H1 (cell line): ENCODE measurements around the gene LHFPL3. TPM values are rescaled to one million over a fixed set of nuclear protein-coding genes. Genes with fewer than 3 reads are reported as not detected.

ENCODE experiments used
- CTCF ChIA-PET: fragments of 300-600 bp; sonication (Branson Sonifier 250); formaldehyde crosslinking; loops from one replicate; lab custom pipeline; 2021; ENCODE audit not compliant: partially characterized antibody; lab: Charles Lee
- POLR2A ChIA-PET: fragments of 300-600 bp; sonication (Branson Sonifier 250); formaldehyde crosslinking; loops from one replicate; lab custom pipeline; 2021; ENCODE audit warnings: inconsistent platforms; ENCODE audit not compliant: partially characterized antibody; lab: Charles Lee
- DNase-seq, 2 experiments: peaks; one replicate each; pipeline versions ENCODE4 v3.0.0 to v3.0.0-alpha.2; 2010 to 2022; ENCODE audit warnings: low spot score in 2 of 2, low read depth in 1 of 2, mixed read lengths in 1 of 2
- FAIRE-seq: peaks from 2 replicates; lab custom pipeline; 2011; peaks lifted over from hg19 to GRCh38; lab: Jason Lieb, UNC
- H2AFZ ChIP-seq: 2 replicates; pipeline ENCODE4 v1.8.1; 2012; ENCODE audit warnings: low read length, inconsistent platforms
- H2AK5ac ChIP-seq: 2 replicates; pipeline ENCODE4 v1.6.1; 2013; ENCODE audit warnings: low read depth, low read length
- H2BK120ac ChIP-seq: replicated peaks from 2 replicates; pipeline ENCODE3; 2013; ENCODE audit warnings: low read depth, low read length, inconsistent platforms
- H2BK12ac ChIP-seq: 2 replicates; pipeline ENCODE4 v1.6.1; 2013; ENCODE audit warnings: low read depth, low read length
- H2BK15ac ChIP-seq: 2 replicates; pipeline ENCODE4 v1.6.1; 2013; ENCODE audit warnings: low read length
- H2BK20ac ChIP-seq: 2 replicates; pipeline ENCODE4 v1.6.1; 2013; ENCODE audit warnings: low read length
- H2BK5ac ChIP-seq: 2 replicates; pipeline ENCODE4 v1.6.1; 2013; ENCODE audit warnings: low read depth, low read length
- H3K14ac ChIP-seq: 2 replicates; pipeline ENCODE4 v1.6.1; 2013; ENCODE audit warnings: inconsistent platforms; ENCODE audit not compliant: insufficient read length
- H3K18ac ChIP-seq: 2 replicates; pipeline ENCODE4 v1.6.1; 2013; ENCODE audit warnings: low read length; ENCODE audit errors: extremely low read depth
- H3K23ac ChIP-seq: 2 replicates; pipeline ENCODE4 v1.6.1; 2013; ENCODE audit warnings: inconsistent platforms; ENCODE audit not compliant: insufficient read length
- H3K23me2 ChIP-seq: 2 replicates; pipeline ENCODE4 v1.6.1; 2013; ENCODE audit warnings: low read depth, low read length
- H3K27ac ChIP-seq: 2 replicates; pipeline ENCODE4 v1.6.1; 2011; ENCODE audit warnings: low read depth, low read length, inconsistent platforms
- H3K27me3 ChIP-seq, 4 experiments: replicated peaks in 1 of 4; 1 replicate in 1 of 4; 2 replicates in 3 of 4; pipeline versions ENCODE4 v1.6.1 to v1.8.1; 2011 to 2013; ENCODE audit warnings: low read length in 3 of 4, mild to moderate bottlenecking in 3 of 4, inconsistent platforms in 2 of 4, mixed read lengths in 2 of 4, moderate library complexity in 1 of 4; ENCODE audit not compliant: control insufficient read depth in 3 of 4, insufficient read depth in 3 of 4; ENCODE audit errors: extremely low read depth in 1 of 4
- H3K36me3 ChIP-seq, 4 experiments: 2 replicates each; pipeline versions ENCODE4 v1.6.1 to v1.8.1; 2011 to 2013; ENCODE audit warnings: mild to moderate bottlenecking in 4 of 4, low read length in 3 of 4, moderate library complexity in 2 of 4, control low read depth in 1 of 4, inconsistent platforms in 1 of 4; ENCODE audit not compliant: insufficient read depth in 4 of 4, control insufficient read depth in 2 of 4
- H3K4ac ChIP-seq: replicated peaks from 2 replicates; pipeline ENCODE3; 2013; ENCODE audit warnings: low read length, low read depth, mixed read lengths, inconsistent platforms; ENCODE audit not compliant: insufficient read length
- H3K4me1 ChIP-seq, 4 experiments: replicated peaks in 1 of 4; 1 replicate in 1 of 4; 2 replicates in 3 of 4; pipeline versions ENCODE4 v1.6.1 to v1.8.1; 2011 to 2013; ENCODE audit warnings: low read length in 3 of 4, inconsistent platforms in 2 of 4, mixed read lengths in 1 of 4; ENCODE audit not compliant: insufficient read depth in 4 of 4, control insufficient read depth in 3 of 4
- H3K4me2 ChIP-seq, 2 experiments: 2 replicates each; pipeline versions ENCODE4 v1.6.1 to v1.8.1; 2011 to 2013; ENCODE audit warnings: low read depth in 2 of 2, low read length in 2 of 2, control low read depth in 1 of 2, inconsistent platforms in 1 of 2, mild to moderate bottlenecking in 1 of 2; ENCODE audit not compliant: insufficient read depth in 1 of 2
- H3K4me3 ChIP-seq, 4 experiments: fragments of 200-600, 300-600 bp in 1 of 4; sonication (generic), shearing (Covaris generic), sonication (Bioruptor Twin) in 1 of 4; 2 replicates each; pipeline versions ENCODE4 v1.5.1 to v1.8.1; 2011 to 2016; ENCODE audit warnings: low read length in 4 of 4, low read depth in 3 of 4, control low read depth in 2 of 4, inconsistent platforms in 2 of 4, mild to moderate bottlenecking in 2 of 4, mixed read lengths in 1 of 4, moderate library complexity in 1 of 4; ENCODE audit not compliant: insufficient read depth in 2 of 4; ENCODE audit errors: extremely low read depth in 1 of 4
- H3K56ac ChIP-seq: replicated peaks from 2 replicates; pipeline ENCODE3; 2013; ENCODE audit warnings: low read depth, mild to moderate bottlenecking, mixed read lengths, low read length, inconsistent platforms; ENCODE audit not compliant: insufficient read length
- H3K79me1 ChIP-seq: 2 replicates; pipeline ENCODE4 v1.6.1; 2013; ENCODE audit warnings: low read depth, low read length, control low read depth
- H3K79me2 ChIP-seq, 2 experiments: 2 replicates each; pipeline versions ENCODE4 v1.6.1 to v1.8.1; 2012 to 2013; ENCODE audit warnings: low read length in 2 of 2, mild to moderate bottlenecking in 2 of 2, inconsistent platforms in 1 of 2; ENCODE audit not compliant: insufficient read depth in 2 of 2, control insufficient read depth in 1 of 2
- H3K9ac ChIP-seq, 4 experiments: replicated peaks in 1 of 4; 1 replicate in 1 of 4; 2 replicates in 3 of 4; pipeline versions ENCODE4 v1.6.1 to v1.8.1; 2011 to 2013; ENCODE audit warnings: low read depth in 3 of 4, low read length in 3 of 4, control low read depth in 2 of 4, mild to moderate bottlenecking in 2 of 4, moderate library complexity in 2 of 4, inconsistent platforms in 1 of 4; ENCODE audit errors: extremely low read depth in 1 of 4
- H3K9me3 ChIP-seq, 2 experiments: 2 replicates each; pipeline versions ENCODE4 v1.6.1 to v1.8.1; 2012 to 2013; ENCODE audit warnings: mild to moderate bottlenecking in 2 of 2, moderate library complexity in 2 of 2, control low read depth in 1 of 2, inconsistent platforms in 1 of 2, low read depth in 1 of 2, low read length in 1 of 2, mixed read lengths in 1 of 2; ENCODE audit not compliant: insufficient read depth in 2 of 2
- H4K20me1 ChIP-seq, 2 experiments: replicated peaks in 1 of 2; 2 replicates each; pipeline versions ENCODE3 to v1.8.1; 2011 to 2013; ENCODE audit warnings: inconsistent platforms in 2 of 2, low read length in 2 of 2, mild to moderate bottlenecking in 1 of 2; ENCODE audit not compliant: insufficient read depth in 2 of 2, control insufficient read depth in 1 of 2
- H4K5ac ChIP-seq: 2 replicates; pipeline ENCODE4 v1.6.1; 2013; ENCODE audit warnings: low read length, low read depth, mixed read lengths, inconsistent platforms; ENCODE audit not compliant: insufficient read length
- H4K8ac ChIP-seq: 2 replicates; pipeline ENCODE4 v1.8.0; 2013; ENCODE audit warnings: mild to moderate bottlenecking, moderate library complexity, low read length, inconsistent platforms; ENCODE audit not compliant: insufficient read depth; ENCODE audit errors: extremely low read depth
- H4K91ac ChIP-seq: replicated peaks from 2 replicates; pipeline ENCODE3; 2013; ENCODE audit warnings: low read length, mixed read lengths, inconsistent platforms; ENCODE audit not compliant: insufficient read length
- ASH2L ChIP-seq: fragments of 200-600, 300-600 bp; sonication (generic); IDR thresholded peaks from one replicate; pipeline ENCODE4 v1.7.1; 2017; ENCODE audit warnings: low read length
- BRCA1 ChIP-seq: IDR thresholded peaks from 2 replicates; pipeline ENCODE4 v1.6.1; 2012; ENCODE audit warnings: low read depth, low read length, improper control_type of control experiment
- CBX8 ChIP-seq: fragments of 300-800, 300-1000 bp; sonication (generic); IDR thresholded peaks from 2 replicates; pipeline ENCODE4 v1.7.1; 2016; ENCODE audit warnings: low read depth, low read length, borderline replicate concordance
- CEBPB ChIP-seq: IDR thresholded peaks from 2 replicates; pipeline ENCODE4 v1.6.1; 2012; ENCODE audit warnings: low read depth, low read length
- CHD2 ChIP-seq: IDR thresholded peaks from 2 replicates; pipeline ENCODE4 v1.6.1; 2012; ENCODE audit warnings: low read length, improper control_type of control experiment
- E2F6 ChIP-seq: IDR thresholded peaks from 2 replicates; pipeline ENCODE4 v1.6.1; 2012; ENCODE audit warnings: inconsistent platforms
- GABPA ChIP-seq: IDR thresholded peaks from 2 replicates; pipeline ENCODE4 v1.6.1; 2011; ENCODE audit warnings: mild to moderate bottlenecking, low read length, moderate library complexity, borderline replicate concordance; ENCODE audit not compliant: insufficient read depth
- HDAC2 ChIP-seq, 2 experiments: fragments of 300-600 bp in 1 of 2; sonication (generic) in 1 of 2; IDR thresholded peaks; 2 replicates each; pipeline ENCODE4 v1.6.1; 2011 to 2012; ENCODE audit warnings: low read depth in 2 of 2, low read length in 2 of 2, mild to moderate bottlenecking in 2 of 2, moderate library complexity in 2 of 2, borderline replicate concordance in 1 of 2, inconsistent platforms in 1 of 2
- MAFK ChIP-seq: IDR thresholded peaks from 2 replicates; pipeline ENCODE4 v1.6.1; 2012; ENCODE audit warnings: low read depth, mild to moderate bottlenecking, improper control_type of control experiment, low read length
- NANOG ChIP-seq: IDR thresholded peaks from 2 replicates; pipeline ENCODE4 v1.6.1; 2011; ENCODE audit warnings: low read length, low read depth, mild to moderate bottlenecking, inconsistent platforms; ENCODE audit not compliant: insufficient read depth, poor library complexity, severe bottlenecking
- POLR2AphosphoS5 ChIP-seq: IDR thresholded peaks from 2 replicates; pipeline ENCODE4 v1.6.1; 2011; ENCODE audit warnings: low read depth, low read length
- SIN3A ChIP-seq, 2 experiments: IDR thresholded peaks in 1 of 2; conservative IDR thresholded peaks in 1 of 2; 2 replicates each; pipeline ENCODE4 v1.6.1; 2011 to 2012; ENCODE audit warnings: low read length in 2 of 2, improper control_type of control experiment in 1 of 2, low read depth in 1 of 2, mild to moderate bottlenecking in 1 of 2
- SP1 ChIP-seq: IDR thresholded peaks from 2 replicates; pipeline ENCODE4 v1.6.1; 2011; ENCODE audit warnings: low read depth, low read length
- SRF ChIP-seq: IDR thresholded peaks from 2 replicates; pipeline ENCODE4 v1.6.1; 2011; ENCODE audit warnings: mild to moderate bottlenecking, low read depth, low read length, moderate library complexity
- WGBS, 2 experiments: shearing (Covaris generic) in 1 of 2; methylation state at CpG; one replicate each; pipeline versions ENCODE4 v1.1.6 to v1.1.7; 2013 to 2015; ENCODE audit warnings: low lambda C conversion rate in 2 of 2, mixed read lengths in 2 of 2, inconsistent platforms in 1 of 2, low coverage in 1 of 2, missing lambda C conversion rate in 1 of 2; ENCODE audit not compliant: insufficient replicate concordance in 2 of 2, insufficient coverage in 1 of 2, insufficient read length in 1 of 2; ENCODE audit errors: extremely low coverage in 1 of 2, missing lambda C conversion rate in 1 of 2; 5-methylcytosine and 5-hydroxymethylcytosine counted together
- polyA plus RNA-seq, 7 experiments: library from polyadenylated mRNA; depleted of rRNA in 3 of 7; stranded (reverse) in 5 of 7; unstranded in 2 of 7; fragments of >200 nt in 5 of 7; fragments of 200-250 nt in 2 of 7; gene quantifications; 1 replicate in 5 of 7; 2 replicates in 1 of 7; 4 replicates in 1 of 7; pipeline versions ENCODE4 v1.2.1 to v1.2.3, GENCODE V29; 2011 to 2013; ENCODE audit warnings: missing spikeins in 2 of 7, mixed read lengths in 2 of 7
- total RNA-seq: library from RNA; stranded (reverse); fragmentation: NEBNext Ultra II Directional; extraction: Animal tissue kit (Norgen Biotek cat#: 25700); gene quantifications from 2 replicates; pipeline ENCODE4 v1.2.1, GENCODE V29; 2021

LHFPL3 gene
- total and polyA plus RNA-seq, 2 of the 8 experiments (the other 6 are each of a cell fraction or from before 2014, with no cell fraction given), result 0.24 to 0.50 TPM

GRCh38 chr7:104550362-104550761 lies 222.0 kb downstream of the LHFPL3 start:
- no peaks in the 10 kb centered on the region for H4K20me1 ChIP-seq
- H2BK12ac ChIP-seq, result no peak overlapping the region
- H3K14ac ChIP-seq, result no peak overlapping the region
- no peak overlapping the region for H3K27ac ChIP-seq
- H3K23ac ChIP-seq, result no peak overlapping the region
- no peak overlapping the region for H3K18ac ChIP-seq
- no peak overlapping the region for H3K56ac ChIP-seq
- H2BK120ac ChIP-seq, result no peak overlapping the region
- H4K8ac ChIP-seq, result no peak overlapping the region
- H2AFZ ChIP-seq, result no peak overlapping the region
- no peaks in the 10 kb centered on the region for H3K23me2 ChIP-seq
- ChIA-PET POLR2A (no interaction called here), CTCF (no interaction called here)
- H3K9me3 ChIP-seq, result peaks cover 17 to 50% of the 10 kb centered on the region in 2 experiments; a peak in 3 of 4 replicates
- no peaks in the 10 kb centered on the region for H3K79me1 ChIP-seq
- no peak overlapping the region for H3K4me3 ChIP-seq
- no peak overlapping the region for H4K5ac ChIP-seq
- no peak overlapping the region for H3K9ac ChIP-seq
- no peak overlapping the region for H2BK20ac ChIP-seq
- no peak overlapping the region for H3K4me2 ChIP-seq
- no peak overlapping the region for H3K4ac ChIP-seq
- H2BK15ac ChIP-seq, result no peak overlapping the region
- no peaks in the 10 kb centered on the region for H3K36me3 ChIP-seq
- H2BK5ac ChIP-seq, result no peak overlapping the region
- no peak for TF ChIP-seq GABPA
- TF ChIP-seq POLR2AphosphoS5, result no peak
- TF ChIP-seq MAFK, result no peak
- no peak for TF ChIP-seq SIN3A (conservative IDR thresholded peaks at IDR 0.05 in 1 of 2, IDR thresholded peaks at IDR 0.05 in 1 of 2; ENCODE audit: low read depth in 1 of 2, low read length in 2 of 2)
- TF ChIP-seq CBX8, result no peak
- TF ChIP-seq ASH2L, result no peak
- TF ChIP-seq HDAC2 (IDR thresholded peaks at IDR 0.05; ENCODE audit: borderline replicate concordance in 1 of 2, low read depth in 2 of 2, low read length in 2 of 2), result no peak
- no peak for TF ChIP-seq E2F6
- TF ChIP-seq NANOG, result no peak
- no peak for TF ChIP-seq SRF
- no peak for TF ChIP-seq SP1
- no peak for TF ChIP-seq BRCA1
- no peak for TF ChIP-seq CEBPB
- TF ChIP-seq CHD2, result no peak
- 82% methylated on average over 3 of the region's 3 CpGs; no CpG with 5 or more reads in 1 of the 2 experiments for WGBS, 2 experiments
- H4K91ac ChIP-seq, result no peak overlapping the region
- no peaks in the 10 kb centered on the region for H3K79me2 ChIP-seq
- H3K4me1 ChIP-seq, result no peaks in the 10 kb centered on the region
- H2AK5ac ChIP-seq, result no peak overlapping the region
- FAIRE-seq (no peak), DNase-seq (no peak)
- no peaks in the 10 kb centered on the region for H3K27me3 ChIP-seq
